Measurements from ENCODE around the gene INSC.

DNA sequence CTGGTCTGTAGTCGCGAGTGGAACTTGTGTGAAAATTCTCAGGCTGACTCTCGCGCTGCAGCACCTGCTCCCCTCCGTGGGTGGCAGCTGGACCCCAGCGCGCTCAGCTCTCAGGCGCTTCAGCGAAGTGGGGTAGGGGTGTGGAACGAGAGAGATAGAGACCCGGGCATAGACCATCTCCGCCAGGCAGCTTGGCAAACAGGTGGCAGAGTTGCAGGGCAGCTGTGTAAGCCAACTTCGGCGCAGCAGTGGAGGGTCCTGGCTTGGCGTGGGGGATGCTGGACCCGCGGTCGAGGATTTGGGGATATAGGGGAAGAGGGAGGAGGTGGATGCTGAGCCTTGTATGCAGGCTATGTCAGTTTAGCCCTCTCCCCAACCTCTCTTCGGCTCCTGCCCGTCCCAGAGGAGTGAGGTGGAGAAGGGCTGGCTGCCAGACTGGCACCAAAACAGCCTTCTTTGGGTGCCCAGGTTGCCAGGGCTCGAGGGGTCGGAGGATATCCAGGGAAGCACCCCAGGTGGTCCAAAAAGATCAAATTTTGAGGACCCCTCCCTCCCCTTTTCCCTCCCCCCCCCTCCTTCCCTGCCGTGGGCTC, 42.1 kb upstream of the INSC start:
- TF ChIP-seq POLR2A (IDR thresholded peaks at IDR 0.05), result no peak
- TF ChIP-seq, protein P1, sequence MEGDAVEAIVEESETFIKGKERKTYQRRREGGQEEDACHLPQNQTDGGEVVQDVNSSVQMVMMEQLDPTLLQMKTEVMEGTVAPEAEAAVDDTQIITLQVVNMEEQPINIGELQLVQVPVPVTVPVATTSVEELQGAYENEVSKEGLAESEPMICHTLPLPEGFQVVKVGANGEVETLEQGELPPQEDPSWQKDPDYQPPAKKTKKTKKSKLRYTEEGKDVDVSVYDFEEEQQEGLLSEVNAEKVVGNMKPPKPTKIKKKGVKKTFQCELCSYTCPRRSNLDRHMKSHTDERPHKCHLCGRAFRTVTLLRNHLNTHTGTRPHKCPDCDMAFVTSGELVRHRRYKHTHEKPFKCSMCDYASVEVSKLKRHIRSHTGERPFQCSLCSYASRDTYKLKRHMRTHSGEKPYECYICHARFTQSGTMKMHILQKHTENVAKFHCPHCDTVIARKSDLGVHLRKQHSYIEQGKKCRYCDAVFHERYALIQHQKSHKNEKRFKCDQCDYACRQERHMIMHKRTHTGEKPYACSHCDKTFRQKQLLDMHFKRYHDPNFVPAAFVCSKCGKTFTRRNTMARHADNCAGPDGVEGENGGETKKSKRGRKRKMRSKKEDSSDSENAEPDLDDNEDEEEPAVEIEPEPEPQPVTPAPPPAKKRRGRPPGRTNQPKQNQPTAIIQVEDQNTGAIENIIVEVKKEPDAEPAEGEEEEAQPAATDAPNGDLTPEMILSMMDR (IDR thresholded peaks at IDR 0.05), result no peak

Data from prostate gland (tissue), 2 donors.